Suppressor macrophage treated with lipopolysaccharide for 1 hour (primary cell): Measurements from ENCODE around the gene NR1I2.

ENCODE experiments used
- DNase-seq, 3 donors: peaks; one replicate each; pipeline ENCODE4 v3.0.0-alpha.2; 2020 to 2022

Gene NR1I2

DNA sequence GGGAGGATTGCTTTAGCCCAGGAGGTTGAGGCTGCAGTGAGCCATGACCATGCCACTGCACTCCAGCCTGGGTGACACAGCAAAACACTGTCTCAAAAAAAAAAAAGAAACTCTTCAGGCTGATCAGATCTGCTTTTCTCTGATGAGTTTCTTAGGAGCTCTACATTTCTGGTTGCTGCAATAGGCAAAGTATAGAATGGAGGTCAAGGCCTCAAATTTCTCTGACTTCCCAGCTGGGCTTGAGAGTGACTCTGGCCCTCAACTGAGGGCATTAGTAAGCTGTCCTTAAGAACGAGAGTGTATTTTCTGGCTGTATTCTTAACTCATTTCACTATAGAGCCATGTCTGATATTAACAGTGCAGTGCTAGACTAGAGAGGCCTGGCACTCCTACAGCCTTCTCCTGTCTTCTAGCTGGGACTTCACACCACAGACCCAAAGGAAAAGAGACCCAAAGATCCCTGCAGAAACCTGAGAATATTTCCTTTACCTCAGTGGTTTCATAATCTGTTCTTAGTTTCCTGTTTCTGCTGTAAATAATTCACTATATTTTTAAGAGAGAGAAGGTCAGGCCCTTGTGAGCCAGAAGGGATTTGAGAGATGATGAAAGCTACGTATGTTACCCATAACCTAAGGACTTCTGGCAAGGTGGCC lies 2.0 kb upstream of the NR1I2 start:
- DNase-seq: no peak

- no peak for DNase-seq
These were observed 559 bp downstream of the NR1I2 start for GRCh38 chr3:119782460-119782859.

DNA sequence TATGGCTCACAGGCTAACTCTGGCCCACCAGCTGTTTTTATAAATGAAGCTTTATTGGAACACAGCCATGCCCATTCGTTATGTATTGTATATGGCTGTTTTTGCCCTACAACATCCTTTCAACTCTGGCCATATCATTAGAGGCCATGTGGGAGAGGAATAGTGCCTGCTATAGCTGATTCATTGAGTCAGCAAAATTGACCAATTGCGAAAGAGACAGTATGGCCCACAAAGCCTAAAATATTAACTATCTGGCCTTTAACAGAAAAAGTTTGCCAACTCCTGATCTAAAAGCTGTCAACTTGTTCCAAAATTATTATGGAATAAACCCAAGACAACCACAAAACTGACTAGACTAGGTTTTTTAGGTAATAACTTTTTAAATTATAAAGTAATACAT lies 1.4 kb downstream of the NR1I2 start:
- no peak for DNase-seq

DNA sequence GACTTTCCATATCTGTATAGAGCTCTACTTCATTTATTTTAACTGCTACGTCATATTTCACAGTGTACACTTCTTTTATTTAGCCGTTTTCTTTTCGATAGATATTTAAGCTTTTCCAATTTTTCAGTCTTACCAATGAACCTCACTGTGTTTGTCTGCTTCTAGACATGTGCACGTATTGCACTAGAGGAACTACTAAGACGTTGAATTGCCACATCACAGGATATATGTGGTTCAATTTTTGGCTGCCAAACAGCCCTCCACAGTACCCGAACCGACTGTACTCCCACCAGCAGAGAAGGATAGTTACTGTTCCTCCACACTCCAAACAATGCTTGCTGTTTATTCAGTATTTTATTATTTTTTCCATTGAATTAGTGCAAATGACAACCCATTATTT lies 2.0 kb downstream of the NR1I2 start:
- peak in 1 of 3 donors; percentile 35 for DNase-seq

GRCh38 chr3:119786409-119786808 lies 4.5 kb downstream of the NR1I2 start:
- DNase-seq: no peak

DNA sequence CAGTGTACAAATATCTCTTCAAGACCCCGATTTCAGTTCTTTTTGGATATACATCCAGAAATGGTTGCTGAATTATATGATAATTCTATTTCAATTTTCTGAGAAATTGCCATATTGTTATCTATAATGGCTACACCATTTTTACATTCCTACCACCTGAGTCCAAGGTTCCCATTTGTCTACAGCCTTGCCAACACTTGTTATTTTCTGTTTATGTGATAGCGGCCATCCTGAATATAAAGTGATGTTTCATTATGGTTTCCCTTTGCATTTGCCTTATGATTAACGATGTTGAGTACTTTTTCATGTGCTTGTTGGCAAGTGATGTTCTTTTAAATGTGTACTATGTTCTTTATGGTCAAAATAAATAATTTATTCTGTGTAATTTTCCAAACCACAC lies 8.5 kb downstream of the NR1I2 start:
- no peak for DNase-seq

GRCh38 chr3:119792270-119792669 lies 10.4 kb downstream of the NR1I2 start:
- no peak for DNase-seq

- no peak for DNase-seq
These were observed 12.5 kb downstream of the NR1I2 start for GRCh38 chr3:119794401-119794800.

DNA sequence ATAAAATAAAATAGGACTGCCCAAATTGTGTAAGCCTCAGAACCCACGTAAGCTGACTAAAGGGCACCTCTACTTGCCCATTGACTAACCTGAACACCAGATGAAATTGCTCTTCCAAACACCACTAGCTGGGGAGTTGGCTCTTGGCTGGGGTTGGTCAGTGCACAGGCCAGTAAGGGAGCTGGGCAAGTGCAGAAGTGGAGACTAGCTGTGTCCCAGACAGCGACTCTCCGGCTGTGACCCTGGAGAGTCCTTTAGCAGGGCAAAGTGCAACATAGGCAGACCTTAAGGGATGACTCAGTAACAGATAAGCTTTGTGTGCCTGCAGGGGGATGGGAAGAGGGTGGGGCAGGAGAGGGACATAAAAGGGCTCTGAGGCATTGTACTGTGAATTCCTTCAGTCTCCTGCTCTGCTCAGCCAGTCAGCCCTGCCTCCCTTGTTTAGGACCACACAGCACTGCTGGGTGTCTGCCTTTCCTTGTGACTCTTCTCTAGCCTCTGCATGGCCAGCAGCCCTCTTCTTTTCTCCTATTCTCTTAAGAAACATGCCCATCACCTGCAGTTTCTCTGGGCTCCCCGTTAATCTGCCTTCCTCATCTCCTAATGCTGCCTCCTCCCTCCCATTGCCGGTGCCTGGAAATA lies 13.2 kb downstream of the NR1I2 start:
- DNase-seq: no peak

- DNase-seq: no peak
These were observed 13.9 kb downstream of the NR1I2 start for GRCh38 chr3:119795849-119796248.

DNA sequence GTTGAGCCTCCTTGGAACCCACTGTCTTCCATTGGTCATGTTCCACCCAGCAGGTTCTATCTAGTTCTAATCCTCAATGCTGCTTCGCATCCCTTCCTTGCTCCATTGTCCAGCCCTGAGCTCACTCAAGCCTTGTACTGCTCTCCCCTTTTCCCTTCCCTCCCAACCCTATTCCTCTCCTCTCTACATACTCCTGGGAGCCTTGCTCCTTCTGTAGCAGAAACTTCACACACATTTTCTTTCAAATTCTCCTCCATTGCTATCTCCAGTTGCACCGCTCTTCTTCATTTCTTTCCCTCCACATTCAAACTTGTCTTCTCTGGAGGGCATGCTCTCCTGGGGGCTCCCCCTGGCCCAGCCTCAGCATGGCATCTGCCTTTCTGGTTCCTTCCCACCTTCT lies 14.5 kb downstream of the NR1I2 start:
- no peak for DNase-seq

GRCh38 chr3:119796785-119797184 lies 14.9 kb downstream of the NR1I2 start:
- DNase-seq: no peak

GRCh38 chr3:119800844-119801243 lies 18.9 kb downstream of the NR1I2 start:
- DNase-seq: no peak

- DNase-seq: no peak
These were observed 26.3 kb downstream of the NR1I2 start for GRCh38 chr3:119808244-119808643.

GRCh38 chr3:119808843-119809242 lies 26.9 kb downstream of the NR1I2 start:
- DNase-seq: no peak

DNA sequence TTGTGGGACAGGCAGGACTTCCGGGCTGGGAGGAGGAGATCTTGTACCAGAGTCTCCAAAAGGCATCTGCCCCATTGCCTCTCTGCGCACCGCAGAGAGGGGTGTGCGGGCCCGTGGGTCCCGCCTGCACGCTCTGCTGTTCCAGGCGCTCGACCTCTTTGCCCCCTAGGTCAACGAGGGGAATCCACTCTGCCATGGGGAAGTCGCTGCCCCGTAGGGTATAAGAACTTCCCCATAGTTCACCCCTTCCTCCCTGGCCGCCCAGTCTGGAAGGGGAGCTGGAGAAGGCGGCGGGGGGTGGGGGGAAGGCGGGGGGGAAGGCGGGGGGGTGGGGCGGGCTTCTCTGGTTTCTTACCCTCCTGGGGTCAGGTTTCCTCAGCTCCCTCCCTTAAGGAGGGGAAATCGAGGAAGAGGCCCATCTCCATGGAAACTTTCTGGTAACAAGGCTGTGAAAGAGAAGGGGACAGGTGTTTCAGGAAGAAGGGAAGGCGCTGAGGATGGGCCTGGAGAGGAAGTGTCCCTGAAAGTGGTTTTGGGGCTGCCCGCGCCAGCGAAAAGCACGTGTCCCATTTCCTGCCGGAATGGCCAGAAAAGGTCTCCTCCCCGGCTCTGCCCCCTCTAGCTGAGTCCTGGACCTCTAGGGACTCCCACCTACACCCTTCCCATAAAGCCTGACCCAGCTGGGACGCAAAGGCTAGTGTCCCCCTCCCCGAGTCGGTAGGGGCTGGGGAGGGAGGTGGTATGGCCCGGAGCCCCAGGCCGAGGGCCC lies 27.5 kb downstream of the NR1I2 start:
- peak in 2 of 3 donors; percentile 14 to 32 for DNase-seq

DNA sequence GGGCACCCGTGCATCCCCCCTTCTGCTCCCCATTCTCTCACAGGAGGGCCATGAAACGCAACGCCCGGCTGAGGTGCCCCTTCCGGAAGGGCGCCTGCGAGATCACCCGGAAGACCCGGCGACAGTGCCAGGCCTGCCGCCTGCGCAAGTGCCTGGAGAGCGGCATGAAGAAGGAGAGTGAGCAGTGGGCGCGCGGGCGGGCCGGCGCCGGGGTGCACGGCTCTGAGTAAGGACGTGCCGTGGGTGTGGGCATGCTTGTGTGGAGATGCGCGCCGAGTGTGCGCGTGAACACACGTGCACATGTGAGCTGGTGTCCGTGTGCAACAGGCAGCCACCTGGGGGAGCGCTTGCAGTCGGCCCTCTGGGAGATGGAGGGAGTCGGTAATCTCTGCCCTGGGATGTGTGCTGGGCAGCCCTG lies 28.1 kb downstream of the NR1I2 start:
- DNase-seq: peak; percentile 45 to 67 (median 53)

DNA sequence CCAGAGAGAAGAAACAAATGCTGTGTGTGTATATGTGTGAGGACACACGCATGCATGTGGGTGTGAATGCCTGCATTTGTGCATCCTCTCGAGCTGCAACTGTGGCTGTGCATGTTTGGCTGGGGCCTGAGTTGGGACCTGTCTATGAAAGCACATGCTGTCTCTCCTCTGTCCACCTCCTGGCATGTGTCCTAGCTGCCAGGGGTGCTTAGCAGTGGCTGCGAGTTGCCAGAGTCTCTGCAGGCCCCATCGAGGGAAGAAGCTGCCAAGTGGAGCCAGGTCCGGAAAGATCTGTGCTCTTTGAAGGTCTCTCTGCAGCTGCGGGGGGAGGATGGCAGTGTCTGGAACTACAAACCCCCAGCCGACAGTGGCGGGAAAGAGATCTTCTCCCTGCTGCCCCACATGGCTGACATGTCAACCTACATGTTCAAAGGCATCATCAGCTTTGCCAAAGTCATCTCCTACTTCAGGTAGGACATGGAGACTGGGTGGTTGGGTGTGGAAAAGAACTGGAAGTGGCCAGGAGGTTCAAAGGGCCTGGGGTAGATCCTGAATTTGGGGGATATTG lies 30.7 kb downstream of the NR1I2 start:
- DNase-seq: no peak

DNA sequence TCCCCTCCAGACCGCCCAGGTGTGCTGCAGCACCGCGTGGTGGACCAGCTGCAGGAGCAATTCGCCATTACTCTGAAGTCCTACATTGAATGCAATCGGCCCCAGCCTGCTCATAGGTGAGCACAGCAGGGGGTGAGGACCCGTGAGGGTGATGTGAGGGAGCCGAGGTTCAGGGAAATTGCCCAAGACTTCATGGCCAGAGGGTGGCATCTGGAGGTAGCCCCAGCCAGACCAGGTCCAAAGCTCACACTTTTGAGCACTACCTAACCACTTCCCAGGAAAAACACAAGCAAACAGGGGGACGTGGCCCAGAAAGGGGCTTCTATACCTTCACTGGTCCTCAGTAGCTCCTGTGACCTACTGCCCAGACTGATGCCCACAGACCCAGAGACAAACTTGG lies 33.8 kb downstream of the NR1I2 start:
- DNase-seq: no peak

DNA sequence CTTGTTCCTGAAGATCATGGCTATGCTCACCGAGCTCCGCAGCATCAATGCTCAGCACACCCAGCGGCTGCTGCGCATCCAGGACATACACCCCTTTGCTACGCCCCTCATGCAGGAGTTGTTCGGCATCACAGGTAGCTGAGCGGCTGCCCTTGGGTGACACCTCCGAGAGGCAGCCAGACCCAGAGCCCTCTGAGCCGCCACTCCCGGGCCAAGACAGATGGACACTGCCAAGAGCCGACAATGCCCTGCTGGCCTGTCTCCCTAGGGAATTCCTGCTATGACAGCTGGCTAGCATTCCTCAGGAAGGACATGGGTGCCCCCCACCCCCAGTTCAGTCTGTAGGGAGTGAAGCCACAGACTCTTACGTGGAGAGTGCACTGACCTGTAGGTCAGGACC lies 35.2 kb downstream of the NR1I2 start:
- no peak for DNase-seq

DNA sequence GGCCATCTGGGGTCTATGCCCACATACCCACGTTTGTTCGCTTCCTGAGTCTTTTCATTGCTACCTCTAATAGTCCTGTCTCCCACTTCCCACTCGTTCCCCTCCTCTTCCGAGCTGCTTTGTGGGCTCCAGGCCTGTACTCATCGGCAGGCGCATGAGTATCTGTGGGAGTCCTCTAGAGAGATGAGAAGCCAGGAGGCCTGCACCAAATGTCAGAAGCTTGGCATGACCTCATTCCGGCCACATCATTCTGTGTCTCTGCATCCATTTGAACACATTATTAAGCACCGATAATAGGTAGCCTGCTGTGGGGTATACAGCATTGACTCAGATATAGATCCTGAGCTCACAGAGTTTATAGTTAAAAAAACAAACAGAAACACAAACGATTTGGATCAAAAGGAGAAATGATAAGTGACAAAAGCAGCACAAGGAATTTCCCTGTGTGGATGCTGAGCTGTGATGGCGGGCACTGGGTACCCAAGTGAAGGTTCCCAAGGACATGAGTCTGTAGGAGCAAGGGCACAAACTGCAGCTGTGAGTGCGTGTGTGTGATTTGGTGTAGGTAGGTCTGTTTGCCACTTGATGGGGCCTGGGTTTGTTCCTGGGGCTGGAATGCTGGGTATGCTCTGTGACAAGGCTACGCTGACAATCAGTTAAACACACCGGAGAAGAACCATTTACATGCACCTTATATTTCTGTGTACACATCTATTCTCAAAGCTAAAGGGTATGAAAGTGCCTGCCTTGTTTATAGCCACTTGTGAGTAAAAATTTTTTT lies 35.9 kb downstream of the NR1I2 start:
- no peak for DNase-seq

DNA sequence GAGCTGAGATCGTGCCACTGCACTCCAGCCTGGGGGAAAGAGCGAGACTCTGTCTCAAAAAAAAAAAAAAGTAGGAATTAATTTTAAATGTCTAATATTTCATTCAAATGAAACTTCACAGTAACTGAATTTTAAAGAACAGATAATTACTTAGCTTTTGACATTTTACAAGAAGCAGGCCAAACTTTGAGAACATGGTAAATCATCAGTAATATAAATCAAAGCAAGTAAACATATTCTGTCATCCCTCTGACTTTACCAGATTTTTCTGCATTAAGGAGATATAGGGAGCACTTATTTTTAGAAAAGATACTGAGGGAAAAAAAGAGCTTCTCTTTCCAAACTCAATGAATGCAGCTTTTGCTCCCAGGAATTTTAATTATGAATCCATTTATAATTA lies 37.0 kb downstream of the NR1I2 start:
- no peak for DNase-seq

DNA sequence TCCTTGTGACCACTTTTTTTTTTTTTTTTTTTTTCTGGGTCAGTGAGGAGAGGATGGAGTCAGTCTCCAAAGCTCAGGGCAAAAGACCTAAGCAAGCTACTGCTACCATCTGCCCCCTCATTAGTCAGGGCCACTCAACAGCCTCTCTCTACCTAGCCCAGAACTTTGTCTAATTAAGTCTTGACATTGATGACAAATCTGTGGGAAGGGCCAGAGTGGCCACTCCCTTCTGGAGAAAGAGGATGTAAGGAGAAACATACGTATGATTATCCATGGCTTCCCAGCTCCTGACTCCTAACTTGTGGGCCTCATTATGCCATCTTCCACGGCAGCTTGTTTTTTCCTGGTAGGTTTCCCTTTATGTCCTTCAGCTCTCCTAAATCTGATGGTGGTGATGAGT lies 37.9 kb downstream of the NR1I2 start:
- peak in 2 of 3 donors; percentile 23 to 27 for DNase-seq
